GM23338 (cell line): ENCODE measurements around the gene IL16.

Experiments
- EZH2 ChIP-seq: fragments of 200-600 bp; sonication (generic); IDR thresholded peaks from one replicate; pipeline ENCODE4 v1.8.0; 2017; ENCODE audit warnings: antibody characterized with exemption, mild to moderate bottlenecking, low read depth; ENCODE audit not compliant: unreplicated experiment
- NANOG ChIP-seq: IDR thresholded peaks from 2 replicates; pipeline ENCODE4 v1.6.1; 2016; ENCODE audit warnings: antibody characterized with exemption, borderline replicate concordance
- POLR2AphosphoS5 ChIP-seq: IDR thresholded peaks from 2 replicates; pipeline ENCODE4 v1.6.1; 2016; ENCODE audit warnings: antibody characterized with exemption, low read depth
- REST ChIP-seq: IDR thresholded peaks from one replicate; pipeline ENCODE4 v1.6.1; 2018; ENCODE audit warnings: antibody characterized with exemption; ENCODE audit not compliant: unreplicated experiment

- TF ChIP-seq POLR2AphosphoS5 (no peak), EZH2 (no peak), NANOG (no peak), REST (no peak)
Measured at GRCh38 chr15:81168131-81168526, 28.6 kb upstream of the IL16 start.
